ENCODE measurements around the gene SRGAP3. TPM values are rescaled to one million over a fixed set of nuclear protein-coding genes. Genes with fewer than 3 reads are reported as not detected.

Gene SRGAP3
- total and polyA plus RNA-seq, 2 donors (not counting 1 experiment from before 2014, with no cell fraction given) = 0.92 to 12.4 TPM

GRCh38 chr3:9141928-9142289 is 107.5 kb downstream of the SRGAP3 start:
- H3K4me2 ChIP-seq (ENCODE audit: extremely low read depth, insufficient read depth, low read length) = no peak overlapping the region
- H2AFZ ChIP-seq (ENCODE audit: low read length) = no peak overlapping the region
- TF ChIP-seq CTCF (conservative IDR thresholded peaks at IDR 0.05 in 1 of 2, IDR thresholded peaks at IDR 0.05 in 1 of 2; ENCODE audit: low read depth in 1 of 2, low read length in 2 of 2) = no peak
- no peak for TF ChIP-seq EZH2 (IDR thresholded peaks at IDR 0.05; ENCODE audit: low read length, missing control alignments)
- no peaks in the 10 kb centered on the region for H3K36me3 ChIP-seq (ENCODE audit: control insufficient read depth, insufficient read depth, low read length)
- DNase-seq (ENCODE audit: low read depth in 2 of 2) = peak in 1 of 2 donors; percentile 25
- H3K4me3 ChIP-seq (replicated peaks in 1 of 4; ENCODE audit: control extremely low read depth in 1 of 4, insufficient read depth in 1 of 4, low read depth in 3 of 4, low read length in 4 of 4) = no peak overlapping the region
- H3K9me3 ChIP-seq (ENCODE audit: control insufficient read depth, insufficient read depth, low read depth, low read length) = no peaks in the 10 kb centered on the region
- H3K79me2 ChIP-seq (ENCODE audit: control insufficient read depth, insufficient read depth, low read length) = no peaks in the 10 kb centered on the region
- no peaks in the 10 kb centered on the region for H3K27me3 ChIP-seq (ENCODE audit: control insufficient read depth, insufficient read depth, low read length)
- no peaks in the 10 kb centered on the region for H3K4me1 ChIP-seq (ENCODE audit: control insufficient read depth, extremely low read depth, insufficient read depth, low read length)
- no peak overlapping the region for H3K9ac ChIP-seq (ENCODE audit: insufficient read depth, low read length)
- H4K20me1 ChIP-seq (ENCODE audit: control insufficient read depth, extremely low read depth, insufficient read depth, low read length) = no peaks in the 10 kb centered on the region
- H3K27ac ChIP-seq (ENCODE audit: insufficient read depth, low read length) = no peak overlapping the region

GRCh38 chr3:9139366-9139765 is 110.1 kb downstream of the SRGAP3 start:
- no peak overlapping the region for H3K4me3 ChIP-seq (replicated peaks in 1 of 4; ENCODE audit: control extremely low read depth in 1 of 4, insufficient read depth in 1 of 4, low read depth in 3 of 4, low read length in 4 of 4)
- DNase-seq (ENCODE audit: low read depth in 2 of 2) = no peak
- H3K4me1 ChIP-seq (ENCODE audit: control insufficient read depth, extremely low read depth, insufficient read depth, low read length) = no peaks in the 10 kb centered on the region
- TF ChIP-seq EZH2 (IDR thresholded peaks at IDR 0.05; ENCODE audit: low read length, missing control alignments) = no peak
- TF ChIP-seq CTCF (conservative IDR thresholded peaks at IDR 0.05 in 1 of 2, IDR thresholded peaks at IDR 0.05 in 1 of 2; ENCODE audit: low read depth in 1 of 2, low read length in 2 of 2) = no peak
- H3K79me2 ChIP-seq (ENCODE audit: control insufficient read depth, insufficient read depth, low read length) = no peaks in the 10 kb centered on the region
- no peak overlapping the region for H3K27ac ChIP-seq (ENCODE audit: insufficient read depth, low read length)
- no peak overlapping the region for H3K9ac ChIP-seq (ENCODE audit: insufficient read depth, low read length)
- peaks cover 3% of the 10 kb centered on the region for H3K27me3 ChIP-seq (ENCODE audit: control insufficient read depth, insufficient read depth, low read length)
- H2AFZ ChIP-seq (ENCODE audit: low read length) = no peak overlapping the region
- H3K4me2 ChIP-seq (ENCODE audit: extremely low read depth, insufficient read depth, low read length) = no peak overlapping the region
- no peaks in the 10 kb centered on the region for H3K36me3 ChIP-seq (ENCODE audit: control insufficient read depth, insufficient read depth, low read length)
- no peaks in the 10 kb centered on the region for H3K9me3 ChIP-seq (ENCODE audit: control insufficient read depth, insufficient read depth, low read depth, low read length)
- H4K20me1 ChIP-seq (ENCODE audit: control insufficient read depth, extremely low read depth, insufficient read depth, low read length) = no peaks in the 10 kb centered on the region

DNA sequence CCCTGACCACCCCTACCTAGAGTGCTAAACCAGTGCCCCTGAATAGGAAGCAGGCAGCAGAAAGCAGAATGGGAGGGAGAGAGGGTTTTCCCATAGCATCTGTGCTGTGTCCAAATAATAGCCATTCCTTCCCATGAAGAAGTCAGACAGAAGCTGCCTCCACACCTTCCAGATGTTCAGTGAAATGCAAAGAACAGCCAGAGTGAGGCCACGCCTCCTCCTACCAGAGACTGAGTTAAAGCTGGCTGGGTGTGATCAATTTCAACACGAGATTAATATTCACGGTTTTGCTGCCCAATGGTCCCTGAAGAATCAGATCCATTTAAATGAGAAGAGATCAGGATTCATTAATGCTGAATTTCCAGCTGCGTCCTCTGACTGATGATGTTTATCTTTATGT is 111.8 kb downstream of the SRGAP3 start:
- Histone ChIP-seq H3K36me3 (ENCODE audit: control insufficient read depth, insufficient read depth, low read length) (no peaks in the 10 kb centered on the region), H2AFZ (ENCODE audit: low read length) (no peak overlapping the region), H3K9me3 (ENCODE audit: control insufficient read depth, insufficient read depth, low read depth, low read length) (no peaks in the 10 kb centered on the region), H3K4me2 (ENCODE audit: extremely low read depth, insufficient read depth, low read length) (no peak overlapping the region), H3K9ac (ENCODE audit: insufficient read depth, low read length) (no peak overlapping the region), H3K27me3 (ENCODE audit: control insufficient read depth, insufficient read depth, low read length) (peaks cover 3% of the 10 kb centered on the region), H4K20me1 (ENCODE audit: control insufficient read depth, extremely low read depth, insufficient read depth, low read length) (no peaks in the 10 kb centered on the region), H3K27ac (ENCODE audit: insufficient read depth, low read length) (no peak overlapping the region), H3K79me2 (ENCODE audit: control insufficient read depth, insufficient read depth, low read length) (no peaks in the 10 kb centered on the region), H3K4me1 (ENCODE audit: control insufficient read depth, extremely low read depth, insufficient read depth, low read length) (no peaks in the 10 kb centered on the region), H3K4me3 (replicated peaks in 1 of 4; ENCODE audit: control extremely low read depth in 1 of 4, insufficient read depth in 1 of 4, low read depth in 3 of 4, low read length in 4 of 4) (no peak overlapping the region)
- no peak for DNase-seq (ENCODE audit: low read depth in 2 of 2)
- TF ChIP-seq EZH2 (IDR thresholded peaks at IDR 0.05; ENCODE audit: low read length, missing control alignments) (no peak), CTCF (conservative IDR thresholded peaks at IDR 0.05 in 1 of 2, IDR thresholded peaks at IDR 0.05 in 1 of 2; ENCODE audit: low read depth in 1 of 2, low read length in 2 of 2) (no peak)
